Inflammatory macrophage treated with lipopolysaccharide for 4 hours (primary cell): Measurements from ENCODE around the gene NOP10.

Experiments used
- DNase-seq: peaks from one replicate; pipeline ENCODE4 v3.0.0-alpha.2; 2020

Gene NOP10

DNA sequence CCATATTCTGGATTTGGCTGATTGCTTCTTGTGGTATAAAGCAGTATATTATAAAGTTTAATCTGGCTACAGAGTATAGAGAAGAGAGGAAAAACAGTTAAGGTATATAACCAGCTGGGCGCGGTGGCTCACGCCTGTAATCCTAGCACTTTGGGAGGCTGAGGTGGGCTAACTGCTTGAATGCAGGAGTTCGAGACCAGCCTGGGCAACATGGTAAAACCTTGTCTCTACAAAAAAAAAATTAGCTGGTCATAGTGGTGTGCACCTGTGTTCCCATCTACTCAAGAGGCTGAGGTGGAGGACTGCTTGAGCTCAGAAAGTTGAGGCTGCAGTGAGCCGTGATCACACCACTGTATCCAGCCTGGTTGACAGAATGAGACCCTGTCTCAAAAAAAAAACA is 12.7 kb downstream of the NOP10 start:
- no peak for DNase-seq

DNA sequence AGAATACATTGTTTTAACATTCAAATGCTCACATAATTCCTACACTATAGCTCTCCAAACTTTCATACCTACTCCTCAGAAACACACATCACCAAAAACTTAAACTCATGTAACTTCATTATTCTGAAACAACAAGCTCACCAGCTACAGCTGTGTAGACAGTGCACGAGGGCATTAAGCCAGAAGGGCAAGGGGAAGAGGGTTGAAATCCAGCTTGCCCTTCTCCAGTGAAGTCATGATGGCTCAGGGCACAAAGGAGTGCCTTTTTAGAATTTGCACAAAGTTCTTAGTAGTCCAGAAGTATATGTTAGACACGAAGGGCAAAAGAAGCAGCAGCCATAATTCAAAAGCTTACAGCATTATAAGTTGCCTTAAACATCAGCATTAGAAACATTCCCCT is 13.9 kb downstream of the NOP10 start:
- peak; percentile 7 for DNase-seq

DNA sequence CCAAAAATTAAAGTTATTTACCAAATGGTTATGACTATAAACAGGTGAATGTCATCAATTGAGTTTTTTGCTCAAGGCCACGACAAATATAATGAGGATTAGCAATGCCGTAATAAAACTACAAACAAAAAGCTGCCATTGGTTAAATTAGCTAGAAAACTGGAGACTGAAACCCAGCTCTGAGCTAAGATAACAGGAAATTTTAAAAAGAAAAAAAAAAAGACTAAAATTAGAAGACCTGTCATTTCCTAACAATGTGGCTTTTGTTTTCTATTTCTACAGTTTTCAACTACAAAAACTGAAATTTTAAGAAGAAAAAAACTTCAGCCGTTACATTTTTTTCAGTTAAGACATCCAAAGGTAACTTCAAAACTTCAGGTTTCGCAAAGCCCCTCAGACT is 15.0 kb downstream of the NOP10 start:
- no peak for DNase-seq

DNA sequence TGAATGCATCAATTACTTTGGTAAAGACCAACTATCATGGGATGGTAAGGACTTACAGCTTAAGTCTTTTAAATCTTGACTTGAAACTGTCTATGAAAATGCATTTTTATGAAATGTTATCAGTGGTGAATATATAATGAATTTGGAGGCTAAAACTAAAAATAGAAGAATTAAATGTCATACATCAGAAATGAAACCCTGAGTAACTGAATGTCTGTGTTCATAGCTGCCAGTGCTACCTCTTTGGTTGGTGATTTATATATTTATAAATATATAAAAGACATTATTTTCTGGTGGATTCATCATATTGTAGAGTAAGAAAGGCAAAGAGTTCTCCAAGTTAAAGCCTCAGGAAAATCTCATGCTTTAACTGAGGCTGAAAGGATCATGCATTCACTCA is 17.6 kb downstream of the NOP10 start:
- no peak for DNase-seq

DNA sequence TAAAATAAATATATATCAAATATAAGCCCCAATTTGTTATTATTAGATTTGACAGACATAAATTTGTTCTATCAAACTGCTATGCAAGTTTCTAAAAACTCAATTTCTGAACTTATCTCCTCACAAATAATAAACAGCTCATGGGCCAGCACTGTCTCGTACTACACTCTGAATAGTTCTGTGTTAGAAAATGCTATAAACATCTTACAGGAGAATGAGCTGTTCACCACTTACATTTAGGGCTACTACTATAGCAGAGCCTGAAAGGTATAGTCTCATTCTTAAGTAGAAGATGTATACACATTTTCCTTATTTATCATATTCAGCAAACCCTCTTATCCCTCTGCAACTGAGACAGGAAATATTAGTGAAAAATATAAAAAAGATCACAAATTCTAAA is 18.0 kb downstream of the NOP10 start:
- DNase-seq, result no peak

DNA sequence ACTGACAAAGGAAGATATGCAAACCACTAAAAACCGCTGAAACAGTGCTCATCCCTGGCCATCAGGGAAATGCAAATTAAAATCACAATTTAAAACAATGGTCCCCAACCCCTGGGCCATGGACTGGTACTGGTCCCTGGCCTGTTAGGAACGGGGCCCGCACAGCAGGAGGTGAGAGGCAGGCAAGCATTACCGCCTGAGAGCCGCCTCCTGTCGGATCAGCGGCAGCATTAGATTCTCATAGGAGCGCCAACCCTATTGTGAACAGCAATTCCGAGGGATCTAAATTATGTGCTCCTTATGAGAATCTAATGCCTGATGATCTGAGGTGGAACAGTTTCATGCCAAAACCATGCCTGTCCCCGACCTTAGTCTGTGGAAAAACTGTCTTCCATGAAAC is 19.7 kb downstream of the NOP10 start:
- DNase-seq, result no peak

DNA sequence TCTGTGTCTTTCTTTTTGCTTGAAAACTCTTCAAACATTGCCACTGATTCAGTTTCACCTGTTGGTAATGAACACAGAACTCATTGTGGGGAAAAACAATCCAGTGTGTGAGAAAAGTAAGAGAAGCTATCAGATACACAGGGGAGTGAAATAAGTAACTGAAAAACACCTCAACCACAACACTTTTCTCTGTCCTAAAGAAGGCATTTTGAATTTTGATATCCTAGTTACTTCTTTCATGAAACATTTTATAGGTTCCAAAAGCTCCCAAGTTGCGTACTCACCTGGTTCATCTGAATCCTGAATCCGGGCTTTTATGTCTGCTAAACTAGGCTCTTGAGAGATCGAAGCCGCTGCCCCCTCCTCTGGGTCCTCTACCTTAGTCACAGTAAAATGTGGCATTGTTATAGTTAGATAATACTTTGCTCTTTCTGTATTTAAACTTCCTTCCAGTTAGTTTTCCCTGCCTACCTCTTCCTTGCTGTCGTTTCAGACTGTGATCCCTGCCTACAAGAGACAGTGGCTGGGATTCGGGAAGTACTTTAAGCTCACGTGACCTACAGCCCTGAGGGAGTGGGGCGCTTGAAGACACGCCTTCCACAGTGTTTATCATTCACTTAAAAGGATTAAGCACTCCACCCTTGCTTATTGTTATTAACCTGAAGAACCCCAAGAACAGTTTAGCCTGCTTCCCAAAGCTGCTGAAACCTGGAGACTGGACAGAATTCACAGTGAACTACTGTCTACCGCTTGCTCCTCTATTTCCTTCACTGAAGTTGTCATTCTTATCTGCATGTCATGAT is 24.5 kb downstream of the NOP10 start:
- peak; percentile 71 for DNase-seq

DNA sequence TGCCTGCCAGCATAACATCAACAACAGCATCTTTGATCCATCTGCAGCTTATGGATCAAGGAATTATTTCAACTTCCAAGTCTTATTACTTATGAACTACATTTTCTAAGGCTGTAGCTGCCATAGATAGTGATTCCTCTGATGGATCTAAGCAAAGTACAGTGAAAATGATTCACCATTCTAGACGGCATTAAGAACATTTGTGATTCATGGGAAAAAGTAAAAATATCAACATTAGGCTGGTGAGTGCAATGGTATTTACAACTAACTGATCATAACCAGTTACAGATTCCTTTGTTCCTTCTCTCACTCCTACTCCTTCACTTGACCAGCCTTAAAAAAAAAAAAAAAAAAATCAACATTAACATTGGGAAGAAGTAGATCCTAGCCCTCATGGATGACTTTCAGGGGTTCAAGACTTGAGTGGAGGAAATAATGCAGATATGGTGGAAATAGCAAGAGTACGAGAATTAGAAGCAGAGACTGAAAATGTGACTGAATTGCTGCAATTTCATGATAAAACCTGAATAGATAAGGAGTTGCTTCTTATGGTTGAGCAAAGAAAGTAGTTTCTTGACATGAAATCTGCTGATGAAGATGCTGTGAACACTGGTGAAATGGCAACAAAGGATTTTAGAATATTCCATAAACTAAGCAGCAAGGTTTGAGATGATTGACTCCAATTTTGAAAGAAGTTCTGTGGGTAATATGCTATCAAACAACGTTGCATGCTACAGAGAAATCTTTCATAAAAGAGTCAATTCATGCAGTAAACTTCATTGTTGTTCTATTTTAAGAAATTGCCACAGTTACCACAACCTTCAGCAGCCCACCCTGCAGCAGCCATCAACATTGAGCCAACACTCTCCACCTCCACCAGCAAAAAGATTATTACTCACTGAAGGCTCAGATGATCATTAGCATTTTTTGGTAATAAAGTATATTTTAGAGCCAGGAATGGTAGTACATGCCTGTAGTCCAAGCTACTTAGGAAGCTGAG is 28.1 kb downstream of the NOP10 start:
- no peak for DNase-seq

DNA sequence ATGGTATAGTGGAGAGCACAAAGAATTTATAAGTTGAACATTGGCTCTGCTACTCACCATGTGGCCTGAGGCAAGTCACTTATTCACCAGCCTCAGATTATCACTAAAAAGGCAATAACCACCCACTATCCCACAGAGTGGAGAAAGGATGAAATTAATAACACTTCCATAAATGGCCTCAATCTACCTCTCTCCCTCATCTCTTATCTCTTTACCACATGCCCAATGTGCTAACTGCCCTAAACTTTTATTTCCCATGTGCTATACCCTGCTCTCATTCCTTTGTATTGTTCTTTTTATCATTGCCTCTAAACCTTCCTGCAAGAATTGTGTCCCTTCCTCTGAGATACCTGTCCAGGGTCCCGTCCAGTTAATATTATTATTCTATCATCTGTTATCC is 31.4 kb downstream of the NOP10 start:
- no peak for DNase-seq

DNA sequence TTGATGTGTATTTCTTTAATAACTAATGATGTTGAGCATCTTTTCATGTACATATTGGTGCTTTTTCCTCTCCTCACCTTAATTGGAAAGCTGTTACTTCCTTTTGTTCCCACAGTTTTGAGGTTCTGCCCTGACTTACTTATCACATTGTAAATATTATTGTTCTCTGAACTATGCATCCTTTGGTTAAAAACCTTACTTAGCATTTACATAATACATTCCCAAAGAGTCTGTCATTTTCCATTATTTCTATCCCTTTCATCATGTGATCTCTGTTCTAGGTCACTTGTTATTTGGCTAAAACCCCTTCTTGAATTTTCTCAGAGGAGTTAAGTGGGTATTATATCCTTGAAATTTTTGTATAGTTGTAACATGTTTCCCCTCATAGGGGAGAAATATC is 38.3 kb downstream of the NOP10 start:
- DNase-seq, result no peak

DNA sequence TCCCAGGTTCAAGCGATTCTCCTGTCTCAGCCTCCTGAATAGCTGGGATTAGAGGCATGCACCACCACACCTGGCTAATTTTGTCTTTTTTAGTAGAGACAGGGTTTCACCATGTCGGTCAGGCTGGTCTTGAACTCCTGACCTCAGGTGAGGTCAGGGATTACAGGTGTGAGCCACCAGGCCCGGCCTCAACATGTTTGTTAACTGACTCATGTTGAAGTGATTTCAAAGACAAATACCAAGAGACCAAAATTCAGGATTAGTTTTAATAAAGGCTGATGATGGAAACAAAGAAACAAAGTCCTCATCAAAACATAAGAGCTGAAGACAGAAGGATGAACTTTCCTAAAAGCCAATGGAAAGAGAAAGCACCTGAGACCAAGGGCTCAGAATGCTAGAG is 41.9 kb downstream of the NOP10 start:
- DNase-seq, result no peak

DNA sequence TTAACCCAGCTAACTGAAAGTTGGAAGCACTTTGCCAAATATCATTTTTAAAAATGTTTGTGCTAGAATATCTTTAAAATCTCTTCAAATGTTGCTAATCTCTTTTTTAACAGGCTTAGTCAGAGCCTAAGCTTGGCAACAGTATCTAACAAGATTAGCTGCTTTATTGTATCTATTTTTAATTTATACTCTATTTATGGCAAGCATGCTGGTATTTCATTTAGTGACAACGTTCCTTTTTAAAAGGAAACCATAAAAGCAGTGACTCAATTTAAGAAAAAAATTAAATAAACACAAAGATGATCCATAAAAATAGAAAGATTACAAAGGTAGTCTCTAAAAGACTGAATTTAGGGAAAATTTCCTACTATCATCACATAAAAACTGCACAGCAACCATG is 45.9 kb downstream of the NOP10 start:
- DNase-seq, result no peak

DNA sequence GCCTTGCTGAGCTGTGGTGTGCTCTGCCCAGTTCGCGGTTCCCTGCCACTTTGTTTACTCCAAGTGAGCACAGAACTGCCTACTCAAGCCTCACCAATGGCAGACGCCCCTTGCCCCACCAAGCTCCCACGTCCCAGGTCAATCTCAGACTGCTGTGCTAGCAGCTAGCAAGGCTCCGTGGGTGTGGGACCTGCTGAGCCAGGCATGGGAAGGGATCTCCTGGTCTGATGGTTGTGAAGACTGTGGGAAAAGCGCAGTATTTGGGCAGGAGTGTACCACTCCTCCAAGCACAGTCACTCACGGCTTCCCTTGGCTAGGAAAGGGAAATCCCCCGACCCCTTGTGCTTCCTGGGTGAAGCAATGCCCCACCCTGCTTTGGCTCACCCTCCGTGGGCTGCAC is 50.3 kb downstream of the NOP10 start:
- peak; percentile 46 for DNase-seq
